Measurements from ENCODE around the gene HSPA4. TPM values are rescaled to one million over a fixed set of nuclear protein-coding genes. Genes with fewer than 3 reads are reported as not detected.

The HSPA4 gene
- total and polyA plus RNA-seq, 4 donors: 22.1 to 39.7 (median 31.9) TPM

DNA sequence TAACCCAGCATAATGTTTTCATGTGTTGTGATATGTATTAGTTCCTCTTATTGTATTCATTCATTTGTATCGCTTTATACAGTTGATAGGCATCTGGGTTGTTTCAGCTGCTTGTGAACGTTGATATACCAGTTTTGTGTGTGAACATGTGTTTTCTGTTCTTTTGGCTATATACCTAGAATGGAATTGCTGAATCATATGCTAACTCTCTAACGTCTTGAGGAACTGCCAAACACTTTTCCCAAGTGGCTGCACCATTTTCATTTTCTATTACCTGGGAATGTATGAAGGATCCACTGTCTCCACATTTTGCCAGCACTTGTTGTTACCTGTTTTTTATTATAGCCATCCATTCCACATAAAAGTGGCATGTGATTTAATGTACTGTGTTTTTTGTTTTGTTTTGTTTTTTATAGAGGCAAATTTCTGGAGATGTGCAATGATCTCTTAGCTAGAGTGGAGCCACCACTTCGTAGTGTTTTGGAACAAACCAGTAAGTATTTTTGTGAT lies 34.6 kb downstream of the HSPA4 start:
- H3K27ac ChIP-seq (ENCODE audit: low read depth in 1 of 2, low read length in 2 of 2): no peak overlapping the region
- no peak for DNase-seq (ENCODE audit: low spot score)
- WGBS: 95% methylated on average over 4 of the region's 4 CpGs
- H3K27me3 ChIP-seq (ENCODE audit: control insufficient read depth in 4 of 4, insufficient read depth in 4 of 4, low read length in 3 of 4): no peaks in the 10 kb centered on the region
- H3K36me3 ChIP-seq (ENCODE audit: control insufficient read depth in 4 of 4, insufficient read depth in 3 of 4, low read depth in 1 of 4, low read length in 3 of 4): peaks cover 4 to 36% (median 26%) of the 10 kb centered on the region in 4 donors
- H3K4me3 ChIP-seq (ENCODE audit: low read depth in 1 of 3, low read length in 3 of 3): no peak overlapping the region
- H3K9ac ChIP-seq (ENCODE audit: low read depth in 1 of 2, low read length in 2 of 2): no peak overlapping the region
- TF ChIP-seq, protein P1, sequence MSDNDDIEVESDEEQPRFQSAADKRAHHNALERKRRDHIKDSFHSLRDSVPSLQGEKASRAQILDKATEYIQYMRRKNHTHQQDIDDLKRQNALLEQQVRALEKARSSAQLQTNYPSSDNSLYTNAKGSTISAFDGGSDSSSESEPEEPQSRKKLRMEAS (IDR thresholded peaks at IDR 0.05): no peak
- peaks cover 0 to 6% (median 4%) of the 10 kb centered on the region in 4 donors for H3K4me1 ChIP-seq (ENCODE audit: control insufficient read depth in 4 of 4, insufficient read depth in 4 of 4, low read length in 3 of 4)
- no peaks in the 10 kb centered on the region for H3K9me3 ChIP-seq (ENCODE audit: control insufficient read depth in 4 of 4, low read length in 3 of 4)

DNA sequence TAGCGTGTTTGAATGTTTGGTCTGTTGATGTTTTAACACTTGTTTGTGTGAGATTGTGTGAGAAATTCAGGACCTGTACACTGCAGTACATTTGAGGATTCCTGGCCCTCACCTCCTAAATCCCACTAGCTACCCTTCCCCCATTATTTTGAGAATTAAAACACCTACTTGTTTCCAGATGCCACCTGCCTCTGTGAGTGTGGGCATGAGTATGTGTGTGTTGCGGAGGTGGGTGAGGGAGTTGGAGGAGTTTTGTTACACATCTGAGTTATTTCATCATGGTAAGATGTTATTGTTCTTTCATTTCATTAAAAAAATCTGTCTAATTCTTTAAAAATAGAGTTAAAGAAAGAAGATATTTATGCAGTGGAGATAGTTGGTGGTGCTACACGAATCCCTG lies 36.3 kb downstream of the HSPA4 start:
- DNase-seq (ENCODE audit: low spot score): no peak
- H3K36me3 ChIP-seq (ENCODE audit: control insufficient read depth in 4 of 4, insufficient read depth in 3 of 4, low read depth in 1 of 4, low read length in 3 of 4): peaks cover 5 to 49% (median 29%) of the 10 kb centered on the region in 4 donors

DNA sequence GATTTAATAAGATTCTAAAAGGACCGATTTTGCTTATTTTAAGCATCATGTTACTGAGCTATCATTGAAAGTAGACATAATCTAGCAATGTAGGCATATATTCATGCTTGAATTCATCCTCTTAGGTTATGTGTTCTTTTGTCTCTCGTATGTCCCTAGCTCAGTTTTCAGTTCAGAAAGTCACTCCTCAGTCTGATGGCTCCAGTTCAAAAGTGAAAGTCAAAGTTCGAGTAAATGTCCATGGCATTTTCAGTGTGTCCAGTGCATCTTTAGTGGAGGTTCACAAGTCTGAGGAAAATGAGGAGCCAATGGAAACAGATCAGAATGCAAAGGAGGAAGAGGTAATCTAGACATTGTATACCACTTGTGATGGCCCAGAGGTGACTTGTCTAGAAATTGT lies 39.2 kb downstream of the HSPA4 start:
- Histone ChIP-seq H3K36me3 (ENCODE audit: control insufficient read depth in 4 of 4, insufficient read depth in 3 of 4, low read depth in 1 of 4, low read length in 3 of 4) (peaks cover 7 to 56% (median 37%) of the 10 kb centered on the region in 4 donors), H3K4me1 (ENCODE audit: control insufficient read depth in 4 of 4, insufficient read depth in 4 of 4, low read length in 3 of 4) (peaks cover 0 to 8% (median 4%) of the 10 kb centered on the region in 4 donors), H3K9ac (ENCODE audit: low read depth in 1 of 2, low read length in 2 of 2) (no peak overlapping the region), H3K9me3 (ENCODE audit: control insufficient read depth in 4 of 4, low read length in 3 of 4) (no peaks in the 10 kb centered on the region), H3K27me3 (ENCODE audit: control insufficient read depth in 4 of 4, insufficient read depth in 4 of 4, low read length in 3 of 4) (no peaks in the 10 kb centered on the region), H3K27ac (ENCODE audit: low read depth in 1 of 2, low read length in 2 of 2) (no peak overlapping the region), H3K4me3 (ENCODE audit: low read depth in 1 of 3, low read length in 3 of 3) (no peak overlapping the region)
- DNase-seq (ENCODE audit: low spot score): no peak
- TF ChIP-seq YY1 (IDR thresholded peaks at IDR 0.05) (no peak), HNF4A (conservative IDR thresholded peaks at IDR 0.05) (peak in 1 of 2 donors; percentile 19), RAD21 (IDR thresholded peaks at IDR 0.05) (peak in 1 of 2 donors; percentile 14)
- 54% methylated on average over 3 of the region's 3 CpGs for WGBS

More for the DNA sequence above, 36.3 kb downstream of the HSPA4 start:
- no peaks in the 10 kb centered on the region for H3K9me3 ChIP-seq (ENCODE audit: control insufficient read depth in 4 of 4, low read length in 3 of 4)
- WGBS: 96% methylated on average over 3 of the region's 3 CpGs
- H3K9ac ChIP-seq (ENCODE audit: low read depth in 1 of 2, low read length in 2 of 2): no peak overlapping the region
- H3K4me3 ChIP-seq (ENCODE audit: low read depth in 1 of 3, low read length in 3 of 3): no peak overlapping the region
- peaks cover 0 to 8% (median 4%) of the 10 kb centered on the region in 4 donors for H3K4me1 ChIP-seq (ENCODE audit: control insufficient read depth in 4 of 4, insufficient read depth in 4 of 4, low read length in 3 of 4)
- no peak overlapping the region for H3K27ac ChIP-seq (ENCODE audit: low read depth in 1 of 2, low read length in 2 of 2)
- TF ChIP-seq HNF4A (conservative IDR thresholded peaks at IDR 0.05): no peak
- no peak for TF ChIP-seq FOXA2 (IDR thresholded peaks at IDR 0.05)
- no peak for TF ChIP-seq JUND (IDR thresholded peaks at IDR 0.05)
- TF ChIP-seq EGR1 (IDR thresholded peaks at IDR 0.05; ENCODE audit: low read depth in 2 of 2): no peak
- no peak for TF ChIP-seq HNF4G (IDR thresholded peaks at IDR 0.05)
- TF ChIP-seq FOXA1 (IDR thresholded peaks at IDR 0.05): no peak
- TF ChIP-seq, protein P1 (IDR thresholded peaks at IDR 0.05): no peak
- no peaks in the 10 kb centered on the region for H3K27me3 ChIP-seq (ENCODE audit: control insufficient read depth in 4 of 4, insufficient read depth in 4 of 4, low read length in 3 of 4)

DNA sequence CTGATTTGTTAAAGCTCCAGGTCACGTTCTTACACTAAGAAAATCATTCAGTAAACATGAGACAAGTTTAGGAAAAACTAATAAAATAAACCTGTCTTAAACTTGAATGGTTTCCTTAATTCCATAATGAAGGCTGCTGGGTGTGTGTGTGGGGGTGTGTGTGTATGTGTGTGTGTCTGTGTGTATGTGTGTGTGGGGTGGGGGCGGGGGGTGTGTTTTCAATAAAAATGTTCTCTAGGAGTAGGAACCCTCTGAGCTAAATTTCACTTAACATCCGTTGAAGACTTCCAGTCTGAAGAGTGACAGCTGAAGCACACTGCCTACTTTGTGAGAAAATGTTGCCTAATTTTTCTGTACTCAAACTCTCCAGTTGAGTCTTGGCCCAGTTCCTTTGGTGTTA lies 54.5 kb downstream of the HSPA4 start:
- Histone ChIP-seq H3K9me3 (ENCODE audit: control insufficient read depth in 4 of 4, low read length in 3 of 4) (no peaks in the 10 kb centered on the region), H3K27me3 (ENCODE audit: control insufficient read depth in 4 of 4, insufficient read depth in 4 of 4, low read length in 3 of 4) (no peaks in the 10 kb centered on the region), H3K27ac (ENCODE audit: low read depth in 1 of 2, low read length in 2 of 2) (no peak overlapping the region), H3K4me3 (ENCODE audit: low read depth in 1 of 3, low read length in 3 of 3) (no peak overlapping the region), H3K9ac (ENCODE audit: low read depth in 1 of 2, low read length in 2 of 2) (no peak overlapping the region), H3K36me3 (ENCODE audit: control insufficient read depth in 4 of 4, insufficient read depth in 3 of 4, low read depth in 1 of 4, low read length in 3 of 4) (peaks cover 2 to 36% (median 35%) of the 10 kb centered on the region in 4 donors), H3K4me1 (ENCODE audit: control insufficient read depth in 4 of 4, insufficient read depth in 4 of 4, low read length in 3 of 4) (peaks cover 0 to 1% (median 0%) of the 10 kb centered on the region in 4 donors)
- TF ChIP-seq JUND (IDR thresholded peaks at IDR 0.05): no peak
- no peak for TF ChIP-seq HNF4G (IDR thresholded peaks at IDR 0.05)
- DNase-seq (ENCODE audit: low spot score): no peak
- WGBS: 93% methylated on average over 3 of the region's 3 CpGs

All from liver (tissue), 9 donors.